ENCODE measurements around the gene TMSB15A.
"Not testable (repeated sequence)": the region's sequence is repeated elsewhere in the genome, so short reads cannot be mapped to it uniquely, and the experiment has no call there.

Gene TMSB15A

GRCh38 chrX:102515975-102516941 is at the start of gene TMSB15A:
Gene TMSB15A, minus strand, starts transcription at chrX:102516739.
- no peak for DNase-seq (ENCODE audit: low spot score)

GRCh38 chrX:102560423-102561068 is 44.0 kb upstream of the TMSB15A start:
- DNase-seq (ENCODE audit: low spot score): no peak

GRCh38 chrX:102558607-102559006 is 42.1 kb upstream of the TMSB15A start:
- DNase-seq (ENCODE audit: low spot score): no peak

- DNase-seq (ENCODE audit: low spot score): no peak
Measured at GRCh38 chrX:102548231-102548630, 31.7 kb upstream of the TMSB15A start.

- no peak for DNase-seq (ENCODE audit: low spot score)
Measured at GRCh38 chrX:102546828-102547493, 30.4 kb upstream of the TMSB15A start.

- DNase-seq (ENCODE audit: low spot score): not testable (repeated sequence)
Measured at GRCh38 chrX:102546175-102546574, 29.6 kb upstream of the TMSB15A start.

GRCh38 chrX:102535958-102536357 is 19.4 kb upstream of the TMSB15A start:
- no peak for DNase-seq (ENCODE audit: low spot score)

GRCh38 chrX:102517326-102517725 is 787 bp upstream of the TMSB15A start:
- no peak for DNase-seq (ENCODE audit: low spot score)

GRCh38 chrX:102514536-102514935 is 2.0 kb downstream of the TMSB15A start:
- no peak for DNase-seq (ENCODE audit: low spot score)

- DNase-seq (ENCODE audit: low spot score): no peak
Measured at GRCh38 chrX:102498732-102499131, 17.8 kb downstream of the TMSB15A start.

GRCh38 chrX:102491766-102492165 is 24.8 kb downstream of the TMSB15A start:
- no peak for DNase-seq (ENCODE audit: low spot score)

- DNase-seq (ENCODE audit: low spot score): not testable (repeated sequence)
Measured at GRCh38 chrX:102478765-102479164, 37.8 kb downstream of the TMSB15A start.

- DNase-seq (ENCODE audit: low spot score): not testable (repeated sequence)
Measured at GRCh38 chrX:102471762-102472220, 44.7 kb downstream of the TMSB15A start, which contains the start of gene TCP11X2. Gene TCP11X2, minus strand, starts transcription at chrX:102471812.

GRCh38 chrX:102470215-102470614 is 46.3 kb downstream of the TMSB15A start:
- DNase-seq (ENCODE audit: low spot score): not testable (repeated sequence)
